HG03097 (cell line): ENCODE data around the gene DPY19L1.
"Not testable (repeated sequence)": the region's sequence is repeated elsewhere in the genome, so short reads cannot be mapped to it uniquely, and the experiment has no call there.

ENCODE experiments used
- ATAC-seq: cut with Tn5 transposase; IDR thresholded peaks from one replicate; pipeline ENCODE4 v1.9.1; 2021; ENCODE audit not compliant: unreplicated experiment, low FRiP score

Gene DPY19L1

GRCh38 chr7:34931739-34932138 is 105.5 kb downstream of the DPY19L1 start:
- no peak for ATAC-seq

- not testable (repeated sequence) for ATAC-seq
These were observed 107.5 kb downstream of the DPY19L1 start for GRCh38 chr7:34929783-34930182.

GRCh38 chr7:34928560-34928959 is 108.7 kb downstream of the DPY19L1 start:
- ATAC-seq, result no peak

GRCh38 chr7:34928052-34928451 is 109.2 kb downstream of the DPY19L1 start:
- peak; percentile 86 for ATAC-seq

DNA sequence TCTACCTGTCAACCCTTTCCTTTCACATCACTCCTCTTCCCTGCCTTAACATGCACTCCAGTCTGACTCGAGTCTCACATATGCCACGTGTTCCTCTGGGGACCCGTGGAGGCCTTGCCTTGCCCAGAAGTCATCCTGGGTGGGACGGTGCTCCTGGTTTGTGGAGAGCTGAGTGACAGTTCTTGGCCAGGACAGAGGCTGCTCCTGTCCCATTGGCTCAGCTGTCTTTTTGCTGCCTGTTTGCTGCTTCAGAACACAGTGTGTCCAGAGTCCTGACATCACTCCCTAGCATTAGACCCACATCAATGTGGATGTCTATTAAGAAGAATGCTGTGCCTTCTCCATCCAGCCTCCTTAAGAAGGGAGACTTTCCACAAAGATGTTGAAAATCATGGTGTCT is 116.8 kb downstream of the DPY19L1 start:
- not testable (repeated sequence) for ATAC-seq

- not testable (repeated sequence) for ATAC-seq
These were observed 118.2 kb downstream of the DPY19L1 start for GRCh38 chr7:34919038-34919437.

GRCh38 chr7:34918198-34918861 is 119.0 kb downstream of the DPY19L1 start:
- not testable (repeated sequence) for ATAC-seq

DNA sequence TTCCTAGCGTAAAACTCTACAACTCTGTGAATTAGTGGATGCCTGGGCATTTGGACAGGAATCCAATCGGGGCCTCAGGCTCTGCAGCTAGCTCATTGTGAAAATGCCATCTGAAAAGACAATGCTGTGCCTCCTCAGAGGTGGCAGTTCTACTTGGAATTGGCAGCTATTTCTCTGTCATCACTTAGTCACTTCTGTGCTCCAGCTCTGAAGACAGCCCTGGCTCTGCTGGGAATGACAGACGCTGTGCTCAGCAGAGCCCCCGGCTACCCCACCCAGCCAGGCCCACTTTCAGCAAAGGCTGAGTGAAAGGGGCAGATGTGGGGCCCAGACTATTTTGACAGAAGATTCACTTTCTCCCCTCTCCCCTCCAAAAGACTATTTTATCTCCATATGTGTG is 119.8 kb downstream of the DPY19L1 start:
- ATAC-seq, result not testable (repeated sequence)

DNA sequence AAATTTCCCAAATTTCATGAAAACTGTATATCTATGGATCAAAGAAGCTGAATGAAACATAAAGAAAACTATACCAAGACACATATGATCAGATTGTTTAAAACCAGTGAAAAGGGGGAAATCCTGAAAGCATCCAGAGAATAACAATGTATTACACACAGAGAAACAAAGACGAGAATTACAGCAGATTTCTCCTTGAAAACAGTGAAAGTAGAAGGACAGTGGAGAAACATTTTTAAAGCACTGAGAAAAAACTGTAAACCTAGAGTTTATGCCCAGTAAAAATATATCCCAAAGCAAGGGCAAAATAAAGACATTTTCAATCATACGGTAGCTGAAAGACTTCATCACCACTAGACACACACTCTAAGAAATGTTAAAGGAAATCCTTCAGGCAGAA is 121.0 kb downstream of the DPY19L1 start:
- no peak for ATAC-seq

GRCh38 chr7:34912236-34912635 is 125.0 kb downstream of the DPY19L1 start:
- ATAC-seq, result no peak

- ATAC-seq, result not testable (repeated sequence)
These were observed 130.9 kb downstream of the DPY19L1 start for GRCh38 chr7:34906266-34906850.

GRCh38 chr7:34904987-34905386 is 132.3 kb downstream of the DPY19L1 start:
- no peak for ATAC-seq

DNA sequence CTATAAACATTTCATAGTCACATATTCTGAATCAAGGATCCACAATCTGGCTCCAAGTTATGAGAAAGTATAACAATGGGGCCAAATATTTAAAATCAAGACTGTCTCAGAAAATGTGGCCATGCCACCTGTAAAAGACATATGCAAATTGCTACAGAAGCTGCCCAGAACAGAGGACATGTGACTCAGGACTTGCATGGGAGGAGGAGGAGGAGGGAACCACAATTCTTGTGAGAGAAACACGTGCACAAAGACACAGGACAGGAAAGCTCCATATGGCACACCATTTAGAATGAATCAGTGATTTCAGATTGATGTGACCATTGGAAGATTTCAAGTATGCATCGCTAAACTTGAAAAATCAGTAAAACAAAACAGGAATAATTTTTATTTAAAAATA is 133.4 kb downstream of the DPY19L1 start:
- not testable (repeated sequence) for ATAC-seq

- no peak for ATAC-seq
These were observed 135.1 kb downstream of the DPY19L1 start for GRCh38 chr7:34902182-34902581.

DNA sequence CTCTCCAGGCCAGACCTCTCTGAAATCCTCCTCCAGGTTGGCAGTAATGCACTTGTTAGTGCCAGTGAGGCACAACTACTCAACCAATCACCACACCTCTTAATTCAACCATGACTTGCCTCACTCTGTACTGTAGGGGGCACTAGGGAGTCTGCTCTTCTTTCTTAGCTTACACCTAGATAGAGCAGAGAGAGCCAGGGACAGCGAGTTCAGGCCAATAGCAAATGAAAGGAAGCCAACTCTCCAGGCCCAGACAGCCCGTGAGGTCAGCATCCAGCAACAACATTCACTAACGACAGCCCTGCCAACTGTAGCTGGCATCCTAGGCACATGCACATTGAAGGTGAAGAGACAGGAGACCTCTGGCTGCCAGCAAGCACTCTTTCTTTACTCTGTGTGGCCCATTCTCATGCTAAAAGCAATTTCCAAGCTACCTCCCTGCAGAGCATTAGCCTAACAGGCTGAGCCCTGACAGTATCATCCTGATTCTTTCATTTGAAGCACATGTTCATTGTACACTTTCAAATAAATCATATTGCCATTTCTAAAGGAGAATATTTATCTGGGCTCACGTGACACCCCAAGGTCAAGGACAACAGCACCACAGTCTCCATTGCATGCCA is 136.3 kb downstream of the DPY19L1 start:
- ATAC-seq, result no peak

DNA sequence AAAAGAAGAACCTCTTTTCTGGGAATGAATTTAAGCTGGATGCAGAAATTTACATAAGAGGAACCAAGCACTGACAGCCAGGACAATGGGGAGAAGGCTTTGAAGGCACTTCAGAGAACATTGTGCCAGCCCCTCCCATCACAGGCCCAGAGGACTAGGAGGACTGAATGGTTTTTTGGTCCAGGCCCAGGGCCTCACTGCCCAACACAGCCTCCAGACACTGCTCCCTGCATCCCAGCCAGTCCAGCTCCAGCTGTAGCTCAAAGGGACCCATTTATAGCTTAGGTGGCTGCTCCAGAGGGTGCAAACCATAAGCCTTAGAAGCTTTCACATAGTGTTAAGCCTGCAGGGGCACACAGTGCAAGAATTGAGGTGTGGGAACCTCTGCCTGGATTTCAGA is 142.1 kb downstream of the DPY19L1 start:
- ATAC-seq, result no peak

- ATAC-seq, result no peak
These were observed 147.3 kb downstream of the DPY19L1 start for GRCh38 chr7:34889951-34890350.

DNA sequence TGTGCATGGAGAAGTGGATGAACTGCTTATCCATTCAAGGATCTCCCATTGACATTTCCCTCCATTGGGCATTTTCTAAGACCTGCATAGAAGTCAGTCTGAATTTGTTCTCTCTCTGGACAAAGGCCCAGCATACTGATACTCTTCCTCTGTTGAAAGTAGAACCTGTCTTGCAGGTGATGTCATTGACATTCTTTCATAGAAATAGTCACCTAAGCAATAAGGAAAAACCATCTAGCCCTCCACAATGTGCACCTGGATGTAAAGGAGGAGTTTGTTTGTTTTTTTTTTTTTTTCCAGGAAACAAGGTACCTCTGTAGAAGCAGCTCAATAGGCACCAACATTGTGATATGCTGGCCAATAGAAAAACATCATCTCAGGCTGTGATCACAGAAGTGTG is 150.4 kb downstream of the DPY19L1 start:
- no peak for ATAC-seq

DNA sequence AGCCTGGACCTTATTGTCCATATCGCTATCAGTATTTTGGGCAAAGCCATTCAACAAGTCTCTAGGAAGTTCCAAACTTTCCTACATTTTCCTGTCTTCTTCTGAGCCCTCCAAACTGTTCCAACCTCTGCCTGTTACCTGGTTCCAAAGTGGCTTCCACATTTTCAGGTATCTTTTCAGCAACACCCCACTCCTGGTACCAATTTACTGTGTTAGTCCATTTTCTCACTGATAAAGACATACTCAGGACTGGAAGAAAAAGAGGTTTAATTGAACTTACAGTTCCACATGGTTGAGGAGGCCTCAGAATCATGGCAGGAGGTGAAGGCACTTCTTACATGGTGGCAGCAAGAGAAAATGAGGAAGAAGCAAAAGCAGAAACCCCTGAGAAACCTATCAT is 153.4 kb downstream of the DPY19L1 start:
- not testable (repeated sequence) for ATAC-seq

GRCh38 chr7:34879871-34880270 is 157.4 kb downstream of the DPY19L1 start:
- ATAC-seq, result no peak

- ATAC-seq, result not testable (repeated sequence)
These were observed 158.1 kb downstream of the DPY19L1 start for GRCh38 chr7:34878944-34879735.
